SK-N-MC (cell line): ENCODE data around the gene CDC26.

ENCODE experiments used
- EZH2 ChIP-seq: fragments of 200-600 bp; sonication (generic); IDR thresholded peaks from one replicate; pipeline ENCODE4 v1.6.1; 2017; ENCODE audit warnings: antibody characterized with exemption
- FOXP2 ChIP-seq: optimal IDR thresholded peaks from 2 replicates; pipeline ENCODE3; 2011; ENCODE audit warnings: mild to moderate bottlenecking, moderate library complexity; ENCODE audit not compliant: insufficient read depth; ENCODE audit errors: extremely low read length, control extremely low read depth
- POLR2AphosphoS5 ChIP-seq: IDR thresholded peaks from 2 replicates; pipeline ENCODE4 v1.6.1; 2012; ENCODE audit warnings: mild to moderate bottlenecking, low read depth, low read length, borderline replicate concordance

GRCh38 chr9:113311961-113312360, 36.6 kb upstream of the CDC26 start:
- TF ChIP-seq POLR2AphosphoS5, result no peak
- TF ChIP-seq EZH2, result no peak
- no peak for TF ChIP-seq FOXP2
